T-helper 1 cell treated with Interleukin-12 subunit alpha and Interleukin-12 subunit beta and Interleukin-4 antibody, amounts not matched to agents 30 μg/mL and 1 μg/mL, for 36 hours (primary cell): ENCODE measurements around the gene GNB3.
"Not testable (repeated sequence)": the region's sequence is repeated elsewhere in the genome, so short reads cannot be mapped to it uniquely, and the experiment has no call there.

Experiments
- H3K27ac Mint-ChIP-seq: one replicate; pipeline ENCODE4 v1.8.0; 2021; ENCODE audit warnings: mild to moderate bottlenecking, mixed read lengths
- H3K27me3 Mint-ChIP-seq: one replicate; pipeline ENCODE4 v1.8.0; 2021; ENCODE audit warnings: low read depth, mixed read lengths
- H3K36me3 Mint-ChIP-seq: one replicate; pipeline ENCODE4 v1.8.0; 2021; ENCODE audit warnings: low read depth, mixed read lengths
- H3K4me1 Mint-ChIP-seq: one replicate; pipeline ENCODE4 v1.8.0; 2021; ENCODE audit warnings: low read depth, mixed read lengths
- H3K4me3 Mint-ChIP-seq: one replicate; pipeline ENCODE4 v1.8.0; 2021; ENCODE audit warnings: mild to moderate bottlenecking, moderate library complexity, mixed read lengths
- H3K9me3 Mint-ChIP-seq: one replicate; pipeline ENCODE4 v1.8.0; 2021; ENCODE audit warnings: mixed read lengths

GNB3 gene

DNA sequence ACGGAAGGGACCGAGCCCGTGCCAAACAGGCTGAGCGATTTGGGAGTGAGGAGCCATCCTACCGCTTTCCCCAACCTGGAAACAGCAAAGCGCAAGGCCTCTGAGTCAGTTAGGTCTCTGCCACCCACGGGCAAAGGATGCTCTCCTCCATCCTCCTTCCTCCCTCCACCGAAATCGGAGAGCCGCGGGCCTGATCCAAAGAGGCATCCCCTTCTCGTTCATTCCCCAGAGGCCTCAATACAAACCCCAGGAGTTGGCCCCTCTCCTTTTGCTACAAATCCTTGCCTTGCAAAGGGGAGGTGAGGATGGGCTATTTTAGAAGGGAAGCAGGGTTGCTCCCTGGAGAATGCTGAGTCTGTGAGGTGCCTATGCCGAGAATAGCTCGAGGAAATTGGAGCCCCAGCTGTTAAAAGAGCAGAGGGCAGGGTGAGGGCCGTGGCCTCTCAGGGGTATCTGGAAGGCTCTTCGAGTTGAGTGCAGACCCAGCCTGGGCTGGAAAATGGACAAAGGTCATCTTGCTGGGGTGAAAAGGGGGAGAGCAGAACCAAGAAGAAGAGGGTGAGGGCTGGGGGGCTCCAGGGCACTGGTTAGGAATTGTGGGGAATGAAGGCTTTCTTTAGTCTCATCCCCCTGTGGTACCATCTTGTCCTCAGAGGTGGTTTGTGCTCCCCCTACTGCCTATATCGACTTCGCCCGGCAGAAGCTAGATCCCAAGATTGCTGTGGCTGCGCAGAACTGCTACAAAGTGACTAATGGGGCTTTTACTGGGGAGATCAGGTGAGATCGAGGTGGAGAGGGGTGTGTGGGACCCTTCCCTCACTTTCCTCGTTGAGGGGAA, 27.7 kb downstream of the GNB3 start:
- no peaks in the 10 kb centered on the region for H3K9me3 Mint-ChIP-seq
- peak overlapping the region; percentile 80 for H3K4me3 Mint-ChIP-seq
- peak overlapping the region; percentile 69 for H3K27ac Mint-ChIP-seq
- H3K4me1 Mint-ChIP-seq = peaks cover 42% of the 10 kb centered on the region
- no peaks in the 10 kb centered on the region for H3K27me3 Mint-ChIP-seq
- H3K36me3 Mint-ChIP-seq = peaks cover 61% of the 10 kb centered on the region

DNA sequence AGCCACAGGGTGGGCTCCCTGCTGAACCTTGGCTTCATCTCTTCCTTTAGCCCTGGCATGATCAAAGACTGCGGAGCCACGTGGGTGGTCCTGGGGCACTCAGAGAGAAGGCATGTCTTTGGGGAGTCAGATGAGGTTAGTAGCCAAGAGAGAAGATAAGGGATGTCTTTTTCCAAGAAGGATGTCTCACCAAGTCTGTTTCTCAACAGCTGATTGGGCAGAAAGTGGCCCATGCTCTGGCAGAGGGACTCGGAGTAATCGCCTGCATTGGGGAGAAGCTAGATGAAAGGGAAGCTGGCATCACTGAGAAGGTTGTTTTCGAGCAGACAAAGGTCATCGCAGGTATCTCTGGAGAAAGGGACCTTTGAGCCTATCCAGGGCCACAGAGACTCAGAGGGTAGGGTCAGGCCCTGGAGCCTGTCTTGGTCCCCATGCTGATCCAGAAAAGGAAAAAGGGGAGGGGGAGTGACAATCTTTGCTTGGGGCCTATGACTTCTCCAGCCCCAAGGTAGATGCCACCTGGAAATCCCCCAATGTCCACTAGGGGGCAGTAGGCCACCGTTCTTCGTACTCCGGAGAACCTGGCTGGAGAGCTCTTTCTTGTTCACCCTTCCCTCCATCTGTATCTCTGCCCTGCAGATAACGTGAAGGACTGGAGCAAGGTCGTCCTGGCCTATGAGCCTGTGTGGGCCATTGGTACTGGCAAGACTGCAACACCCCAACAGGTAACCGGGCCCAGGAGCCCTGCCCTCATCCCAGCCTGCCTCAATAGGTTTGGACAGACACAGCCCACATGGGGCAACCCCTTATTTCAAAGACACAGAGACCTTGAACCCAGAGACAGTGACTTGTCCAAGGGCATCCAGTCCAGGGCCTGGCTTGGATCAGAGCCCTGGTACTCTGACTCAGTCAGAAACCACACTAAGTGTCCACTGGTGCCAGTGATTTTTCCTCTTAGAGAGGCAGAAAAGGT, 28.6 kb downstream of the GNB3 start:
- Mint-ChIP-seq H3K36me3 (peaks cover 58% of the 10 kb centered on the region), H3K27ac (peak overlapping the region; percentile 69), H3K9me3 (no peaks in the 10 kb centered on the region), H3K27me3 (no peaks in the 10 kb centered on the region), H3K4me1 (peaks cover 45% of the 10 kb centered on the region), H3K4me3 (peak overlapping the region; percentile 80)

DNA sequence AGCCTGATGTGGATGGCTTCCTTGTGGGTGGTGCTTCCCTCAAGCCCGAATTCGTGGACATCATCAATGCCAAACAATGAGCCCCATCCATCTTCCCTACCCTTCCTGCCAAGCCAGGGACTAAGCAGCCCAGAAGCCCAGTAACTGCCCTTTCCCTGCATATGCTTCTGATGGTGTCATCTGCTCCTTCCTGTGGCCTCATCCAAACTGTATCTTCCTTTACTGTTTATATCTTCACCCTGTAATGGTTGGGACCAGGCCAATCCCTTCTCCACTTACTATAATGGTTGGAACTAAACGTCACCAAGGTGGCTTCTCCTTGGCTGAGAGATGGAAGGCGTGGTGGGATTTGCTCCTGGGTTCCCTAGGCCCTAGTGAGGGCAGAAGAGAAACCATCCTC, 29.6 kb downstream of the GNB3 start:
- Mint-ChIP-seq H3K27ac (peak overlapping the region; percentile 80), H3K4me1 (peaks cover 50% of the 10 kb centered on the region), H3K4me3 (peak overlapping the region; percentile 70), H3K36me3 (peaks cover 51% of the 10 kb centered on the region)
- H3K27me3 Mint-ChIP-seq, H3K9me3 Mint-ChIP-seq: not testable (repeated sequence)

DNA sequence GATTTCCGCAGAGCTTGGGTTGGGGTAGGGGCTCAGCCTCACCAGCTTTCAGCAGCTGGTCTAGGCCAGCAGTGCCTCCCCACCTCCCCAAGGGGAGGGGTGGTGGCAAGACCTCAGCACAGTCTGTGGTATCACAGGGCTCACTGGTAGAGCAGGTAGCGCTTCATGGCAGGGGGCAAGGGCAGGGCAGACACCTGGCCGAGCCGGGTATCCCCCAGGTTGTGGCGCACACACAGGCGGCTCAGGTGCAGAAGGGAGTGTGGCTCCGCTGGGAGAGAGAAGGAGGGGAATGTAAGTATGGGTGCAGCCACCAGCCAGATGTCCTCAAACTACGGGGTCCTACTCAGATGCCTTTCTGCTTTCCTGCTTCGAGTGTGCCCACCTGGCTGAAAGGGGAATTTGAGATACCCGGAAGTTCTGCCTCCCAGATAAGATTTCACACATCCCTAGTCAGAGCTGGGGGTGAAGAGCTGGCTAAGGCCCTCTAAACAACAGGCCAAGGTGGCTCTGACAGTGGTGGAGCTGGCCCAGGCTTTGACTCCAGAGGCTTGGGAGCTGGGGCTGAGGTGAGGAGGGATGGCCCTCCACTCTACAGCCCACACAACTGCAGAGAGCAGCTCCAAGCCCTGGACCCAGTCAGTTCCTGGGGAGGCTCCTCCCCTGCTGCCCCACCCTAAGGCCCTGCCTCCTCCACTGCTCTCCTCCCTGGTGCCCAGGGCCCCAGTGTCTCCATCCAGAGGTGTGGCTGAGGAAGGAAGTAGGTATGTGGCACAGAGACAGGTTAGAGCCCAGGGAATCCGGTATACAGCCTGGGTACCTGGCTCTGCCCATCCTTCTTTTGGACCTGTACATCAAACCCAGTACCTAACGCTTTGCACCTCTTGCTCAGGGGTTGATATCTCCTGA, 30.6 kb downstream of the GNB3 start:
- Mint-ChIP-seq H3K27ac (peak overlapping the region; percentile 89), H3K27me3 (no peaks in the 10 kb centered on the region), H3K9me3 (no peaks in the 10 kb centered on the region), H3K36me3 (peaks cover 48% of the 10 kb centered on the region), H3K4me3 (peak overlapping the region; percentile 89), H3K4me1 (peaks cover 53% of the 10 kb centered on the region)

DNA sequence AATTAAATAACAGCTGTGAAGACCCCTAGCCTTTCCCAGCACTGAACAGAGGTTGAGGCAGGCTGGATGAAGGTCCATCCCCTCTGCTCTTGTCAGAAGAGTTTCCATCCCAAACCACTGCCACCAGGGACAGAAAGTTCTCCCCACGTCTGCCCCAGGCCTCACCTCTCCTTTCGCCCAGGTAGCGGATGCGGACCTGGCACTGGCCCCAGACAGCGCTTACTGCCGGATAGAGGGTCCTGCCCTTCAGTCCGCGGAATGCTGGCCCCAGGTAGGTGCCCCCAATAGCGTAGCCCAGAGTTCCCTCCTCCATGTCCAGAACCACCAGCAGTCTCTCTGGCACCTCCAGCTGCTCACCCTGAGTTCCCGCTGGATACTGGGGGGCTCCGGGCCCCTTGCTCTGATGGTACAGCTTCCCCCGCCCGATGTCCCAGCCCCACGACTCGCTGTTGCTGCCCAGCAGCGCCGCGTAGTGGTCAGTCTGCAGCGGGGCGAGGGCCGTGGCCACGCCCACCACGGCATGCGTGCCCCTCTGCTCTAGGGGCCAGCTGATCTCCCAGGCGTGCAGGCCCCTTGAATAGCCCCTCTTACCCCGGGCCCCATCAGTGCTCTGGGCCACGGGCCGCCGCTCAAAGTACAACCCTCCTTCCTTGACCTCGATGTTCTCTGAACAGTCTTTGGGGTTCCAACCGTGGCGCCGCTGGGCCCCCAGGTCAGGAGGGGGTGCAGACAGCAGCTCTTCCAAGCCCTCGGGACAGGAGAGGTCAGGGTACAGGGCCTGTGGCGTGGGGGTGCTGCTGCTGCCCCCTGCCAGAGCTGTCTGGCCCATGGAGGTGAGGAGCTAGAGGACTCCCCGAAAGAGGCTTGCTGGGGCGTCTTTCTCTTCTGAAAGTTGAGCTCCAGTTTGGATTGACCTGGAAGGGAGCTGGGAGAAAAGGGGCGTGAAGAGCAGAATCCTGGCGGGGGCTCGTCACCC, 31.6 kb downstream of the GNB3 start:
- no peaks in the 10 kb centered on the region for H3K27me3 Mint-ChIP-seq
- H3K4me3 Mint-ChIP-seq = peak overlapping the region; percentile 89
- H3K9me3 Mint-ChIP-seq = no peaks in the 10 kb centered on the region
- peaks cover 54% of the 10 kb centered on the region for H3K4me1 Mint-ChIP-seq
- H3K36me3 Mint-ChIP-seq = peaks cover 50% of the 10 kb centered on the region
- H3K27ac Mint-ChIP-seq = peak overlapping the region; percentile 89

DNA sequence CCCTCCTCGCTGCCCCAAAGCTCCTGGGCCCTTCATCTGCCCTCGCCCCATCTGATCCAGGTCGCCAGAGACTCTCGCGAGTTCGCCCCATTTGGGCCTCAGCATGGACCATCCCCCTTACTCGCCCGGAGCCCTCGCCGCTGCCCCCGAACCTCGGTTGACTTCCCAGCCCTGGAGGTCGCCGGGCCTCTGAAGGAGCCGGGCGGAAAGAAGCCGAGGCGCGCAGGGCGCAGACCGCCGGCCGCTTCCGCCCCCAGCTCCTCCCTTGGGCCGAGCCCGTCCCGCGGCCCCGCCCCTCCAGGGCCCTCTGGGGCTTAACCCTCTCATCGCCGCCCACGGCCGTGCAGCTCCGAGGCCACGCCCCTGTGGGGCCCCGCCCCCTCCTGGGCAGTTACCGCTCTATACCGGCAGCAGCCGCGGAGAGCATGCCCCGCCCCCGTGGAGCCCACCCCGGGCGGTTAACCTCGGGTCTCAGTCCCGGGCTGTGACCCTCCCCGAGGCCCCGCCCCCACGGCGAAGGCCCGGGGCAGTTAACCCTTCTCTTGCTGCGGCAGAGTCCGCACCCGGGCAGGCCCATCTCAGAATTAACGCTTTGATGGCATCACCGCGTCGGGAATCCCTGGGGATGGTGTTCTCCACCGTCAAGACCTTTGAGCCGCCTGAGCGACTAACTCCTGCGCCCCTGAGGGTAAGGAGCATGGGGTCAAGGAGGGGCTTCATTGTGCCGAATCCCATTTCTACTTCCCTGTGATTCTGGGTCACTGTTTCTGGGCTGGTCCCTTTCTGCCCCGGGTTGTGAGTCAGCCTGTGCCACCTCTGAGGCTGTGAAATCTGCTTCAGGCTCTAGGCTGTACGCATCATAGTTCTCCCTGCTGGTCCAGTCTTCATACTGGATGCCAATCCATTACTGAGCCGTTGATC, 32.6 kb downstream of the GNB3 start, which contains the start of gene SPSB2:
Gene SPSB2, minus strand, starts transcription at position 210 of the 921 bp plus-strand sequence. CDS start 402 bp downstream, outside the sequence.
- H3K4me3 Mint-ChIP-seq = peak within 1 kb of the TSS; percentile 89
- H3K9me3 Mint-ChIP-seq = no peaks in the 10 kb centered on the region
- peak within 1 kb of the TSS; percentile 89 for H3K27ac Mint-ChIP-seq
- H3K36me3 Mint-ChIP-seq = peaks cover 46% of the 10 kb centered on the region
- H3K4me1 Mint-ChIP-seq = peaks cover 56% of the 10 kb centered on the region
- H3K27me3 Mint-ChIP-seq = no peaks in the 10 kb centered on the region

DNA sequence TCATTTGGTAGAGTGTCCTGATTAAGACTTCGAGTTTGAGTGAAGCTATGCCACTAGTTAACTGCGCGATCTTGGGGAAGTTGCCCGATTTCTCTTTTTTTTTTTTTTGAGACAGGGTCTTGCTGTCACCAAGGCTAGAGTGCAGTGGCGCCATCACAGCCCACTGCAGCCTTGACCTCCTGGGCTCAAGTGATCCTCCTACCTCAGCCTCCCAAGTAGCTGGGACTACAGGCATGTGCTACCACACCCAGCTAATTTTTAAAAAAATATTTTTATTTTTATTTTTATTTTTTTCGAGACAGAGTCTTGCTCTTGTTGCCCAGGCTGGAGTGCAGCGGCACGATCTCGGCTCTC, 33.3 kb downstream of the GNB3 start:
- not testable (repeated sequence) for H3K27me3 Mint-ChIP-seq, H3K9me3 Mint-ChIP-seq
- peaks cover 40% of the 10 kb centered on the region for H3K36me3 Mint-ChIP-seq
- H3K4me1 Mint-ChIP-seq = peaks cover 50% of the 10 kb centered on the region
- peak overlapping the region; percentile 86 for H3K27ac Mint-ChIP-seq
- H3K4me3 Mint-ChIP-seq = peak overlapping the region; percentile 89

DNA sequence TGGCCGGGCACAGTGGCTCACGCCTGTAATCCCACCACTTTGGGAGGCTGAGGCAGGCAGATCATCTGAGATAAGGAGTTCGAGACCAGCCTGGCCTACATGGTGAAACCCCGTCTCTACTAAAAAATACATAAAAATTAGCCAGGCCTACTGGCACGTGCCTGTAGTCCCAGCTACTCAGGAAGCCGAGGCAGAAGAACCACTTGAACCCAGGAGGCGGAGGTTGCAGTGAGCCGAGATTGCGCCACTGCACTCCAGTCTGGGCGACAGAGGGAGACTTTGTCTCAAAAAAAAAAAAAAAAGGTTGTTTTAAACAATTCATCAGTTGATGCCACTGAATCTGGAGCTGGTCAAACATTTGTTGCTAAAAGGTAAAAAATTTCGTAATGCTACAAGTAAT, 39.1 kb downstream of the GNB3 start:
- H3K27ac Mint-ChIP-seq = not testable (repeated sequence)

DNA sequence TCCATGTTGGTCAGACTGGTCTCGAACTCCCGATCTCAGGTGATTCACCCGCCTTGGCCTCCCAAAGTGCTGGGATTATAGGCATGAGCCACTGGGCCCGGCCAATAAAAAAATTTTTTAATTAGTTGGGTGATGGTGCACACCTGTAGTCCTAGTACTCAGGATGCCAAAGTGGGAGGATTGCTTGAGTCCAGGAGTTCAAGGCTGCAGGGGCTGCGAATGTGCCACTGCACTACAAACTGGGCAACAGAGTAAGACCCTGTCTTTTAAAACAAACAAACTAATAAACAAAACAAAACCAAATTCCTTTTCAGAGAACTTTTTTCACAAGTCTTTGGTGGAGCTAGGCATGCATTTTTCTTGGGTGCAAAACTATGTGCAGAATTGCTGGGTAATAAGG, 42.5 kb downstream of the GNB3 start:
- Mint-ChIP-seq H3K4me1 (no peaks in the 10 kb centered on the region), H3K27me3 (no peaks in the 10 kb centered on the region)

More for the DNA sequence above, 39.1 kb downstream of the GNB3 start:
- not testable (repeated sequence) for H3K4me3 Mint-ChIP-seq, H3K9me3 Mint-ChIP-seq, H3K27me3 Mint-ChIP-seq
- peaks cover 21% of the 10 kb centered on the region for H3K36me3 Mint-ChIP-seq
- peaks cover 10% of the 10 kb centered on the region for H3K4me1 Mint-ChIP-seq

DNA sequence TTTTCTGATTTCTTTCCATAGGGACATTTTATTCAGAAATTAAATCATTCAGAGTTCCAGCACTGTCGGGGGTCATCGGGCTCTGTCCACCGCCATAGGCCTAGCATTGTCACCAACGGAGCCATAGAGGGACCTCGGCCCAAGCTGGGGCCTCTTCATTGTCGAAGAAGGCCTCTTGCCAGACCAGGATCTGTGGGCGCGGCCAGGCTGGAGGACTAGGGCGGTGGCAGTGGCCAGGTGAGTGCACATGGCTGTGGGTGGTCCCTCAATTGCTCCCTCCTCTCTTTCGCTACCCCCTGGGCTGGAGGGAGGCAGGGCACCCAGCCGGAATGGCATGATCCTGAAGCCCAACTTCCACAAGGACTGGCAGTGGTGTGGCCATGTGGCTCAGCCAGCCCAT, 43.0 kb downstream of the GNB3 start:
- Mint-ChIP-seq H3K27ac (no peak overlapping the region), H3K36me3 (peaks cover 15% of the 10 kb centered on the region), H3K4me3 (no peak overlapping the region), H3K9me3 (no peaks in the 10 kb centered on the region), H3K27me3 (no peaks in the 10 kb centered on the region), H3K4me1 (no peaks in the 10 kb centered on the region)

More for the DNA sequence above, 42.5 kb downstream of the GNB3 start:
- Mint-ChIP-seq H3K9me3 (no peaks in the 10 kb centered on the region), H3K27ac (no peak overlapping the region), H3K4me3 (no peak overlapping the region), H3K36me3 (peaks cover 15% of the 10 kb centered on the region)

DNA sequence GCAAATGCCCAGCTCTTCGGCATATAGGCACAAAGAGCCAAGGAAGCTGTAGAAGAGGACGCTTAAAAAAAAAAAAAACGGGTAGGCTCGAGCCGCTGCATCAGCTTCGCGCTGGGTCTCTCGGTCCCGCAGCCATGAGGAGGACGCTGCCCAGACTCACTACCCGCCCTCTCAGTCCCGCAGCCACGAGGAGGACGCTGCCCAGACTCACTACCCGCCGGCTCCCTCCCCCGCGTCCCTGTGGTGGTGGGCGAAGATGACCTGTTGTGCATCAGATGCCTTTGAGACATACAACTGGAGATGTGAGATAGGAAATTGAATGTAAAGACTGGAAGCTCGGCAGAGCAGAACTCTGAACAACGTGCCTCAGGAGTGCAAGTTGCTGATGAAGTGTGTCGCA, 43.8 kb downstream of the GNB3 start:
- Mint-ChIP-seq H3K9me3 (no peaks in the 10 kb centered on the region), H3K27me3 (no peaks in the 10 kb centered on the region)

DNA sequence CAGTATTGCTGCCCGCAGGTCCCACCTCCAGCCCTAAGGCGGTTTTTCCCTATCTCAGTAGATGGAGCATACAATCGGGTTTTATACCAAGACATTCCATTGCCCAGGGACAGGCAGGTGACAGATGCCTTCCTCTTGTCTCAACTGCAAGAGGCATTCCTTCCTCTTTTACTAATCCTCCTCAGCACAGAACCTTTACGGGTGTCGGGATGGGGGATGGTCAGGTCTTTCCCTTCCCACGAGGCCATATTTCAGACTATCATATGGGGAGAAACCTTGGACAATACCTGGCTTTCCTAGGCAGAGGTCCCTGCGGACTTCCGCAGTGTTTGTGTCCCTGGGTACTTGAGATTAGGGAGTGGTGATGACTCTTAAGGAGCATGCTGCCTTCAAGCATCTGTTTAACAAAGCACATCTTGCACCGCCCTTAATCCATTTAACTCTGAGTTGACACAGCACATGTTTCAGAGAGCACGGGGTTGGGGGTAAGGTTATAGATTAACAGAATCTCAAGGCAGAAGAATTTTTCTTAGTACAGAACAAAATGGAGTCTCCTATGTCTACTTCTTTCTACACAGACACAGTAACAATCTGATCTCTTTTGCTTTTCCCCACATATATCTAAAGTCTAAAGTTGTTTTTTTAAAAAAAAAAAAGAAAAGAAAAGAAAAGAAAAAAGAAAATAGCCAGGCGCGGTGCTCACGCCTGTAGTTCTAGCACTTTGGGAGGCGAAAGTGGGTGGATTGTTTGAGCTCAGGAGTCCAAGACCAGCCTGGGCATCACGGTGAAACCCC, 45.7 kb downstream of the GNB3 start:
- not testable (repeated sequence) for H3K27me3 Mint-ChIP-seq, H3K27ac Mint-ChIP-seq, H3K4me1 Mint-ChIP-seq, H3K9me3 Mint-ChIP-seq, H3K4me3 Mint-ChIP-seq
- peaks cover 19% of the 10 kb centered on the region for H3K36me3 Mint-ChIP-seq

More for the DNA sequence above, 43.8 kb downstream of the GNB3 start:
- H3K4me1 Mint-ChIP-seq = no peaks in the 10 kb centered on the region
- no peak overlapping the region for H3K27ac Mint-ChIP-seq
- H3K36me3 Mint-ChIP-seq = peaks cover 15% of the 10 kb centered on the region
- H3K4me3 Mint-ChIP-seq = no peak overlapping the region
